HepG2 (cell line): Measurements from ENCODE around the gene PBX1. TPM values are rescaled to one million over a fixed set of nuclear protein-coding genes. Genes with fewer than 3 reads are reported as not detected.

Source experiments
- ATAC-seq: fragments of 200-7000 bp; cut with Tn5 transposase; 3 replicates; pipeline ENCODE4 v1.9.1; 2020; ENCODE audit warnings: mild to moderate bottlenecking, moderate library complexity
- BruUV-seq: library from RNA; stranded (reverse); fragments of 400-500 nt; replicated peaks from 2 replicates; lab custom pipeline; 2021; lab: Mats Ljungman, UMichigan
- CTCF ChIA-PET: fragments of 300-600 bp; formaldehyde crosslinking; extraction: SDS; loops from one replicate; lab custom pipeline; 2021; ENCODE audit warnings: low total read pairs, inconsistent platforms, low intra/inter-chr PET ratio; lab: Yijun Ruan, JAX
- POLR2A ChIA-PET: fragments of 350-600 bp; sonication (Branson Sonifier 250); formaldehyde crosslinking; loops from one replicate; lab custom pipeline; 2020; ENCODE audit warnings: antibody characterized with exemption, inconsistent platforms; lab: Yijun Ruan, JAX
- DNase-seq: peaks from one replicate; pipeline ENCODE4 v3.0.0-alpha.2; 2015; ENCODE audit warnings: low spot score
- FAIRE-seq: peaks from 3 replicates; lab custom pipeline; 2011; peaks lifted over from hg19 to GRCh38; lab: Jason Lieb, UNC
- H2AFZ ChIP-seq: one replicate; pipeline ENCODE4 v1.6.1; 2011; ENCODE audit warnings: low read length, inconsistent platforms
- H3K27ac ChIP-seq: fragments of 300-600 bp; 3 replicates; pipeline ENCODE4 v1.8.0; 2011; ENCODE audit warnings: mixed run types, mild to moderate bottlenecking, mixed read lengths, low read length, inconsistent platforms; ENCODE audit not compliant: insufficient read depth; ENCODE audit errors: extremely low read length
- H3K27me3 ChIP-seq, 2 experiments: fragments of 200-600 bp in 1 of 2; 2 replicates in 1 of 2; 3 replicates in 1 of 2; pipeline versions ENCODE4 v1.6.0 to v1.8.0; 2011; ENCODE audit warnings: low read length in 2 of 2, mild to moderate bottlenecking in 2 of 2, moderate library complexity in 2 of 2, inconsistent platforms in 1 of 2; ENCODE audit not compliant: insufficient read depth in 2 of 2, control insufficient read depth in 1 of 2
- H3K36me3 ChIP-seq, 2 experiments: fragments of 200-600 bp in 1 of 2; replicated peaks in 1 of 2; 2 replicates in 1 of 2; 3 replicates in 1 of 2; pipeline versions ENCODE4 v1.5.1 to v1.8.0; 2011; ENCODE audit warnings: low read length in 2 of 2, inconsistent platforms in 1 of 2; ENCODE audit not compliant: insufficient read depth in 2 of 2, control insufficient read depth in 1 of 2
- H3K4me1 ChIP-seq: 2 replicates; pipeline ENCODE4 v1.5.1; 2012; ENCODE audit warnings: low read length, inconsistent platforms; ENCODE audit not compliant: insufficient read depth
- H3K4me2 ChIP-seq: 2 replicates; pipeline ENCODE4 v1.6.0; 2011; ENCODE audit warnings: low read depth, low read length, inconsistent platforms
- H3K4me3 ChIP-seq, 3 experiments: fragments of 200-600 bp in 1 of 3; sonication (generic), shearing (Covaris generic) in 1 of 3; replicated peaks in 1 of 3; 2 replicates each; pipeline ENCODE4 v1.5.1; 2011 to 2016; ENCODE audit warnings: low read length in 3 of 3, inconsistent platforms in 2 of 3, low read depth in 2 of 3, mild to moderate bottlenecking in 2 of 3, control low read depth in 1 of 3, mixed read lengths in 1 of 3; ENCODE audit not compliant: insufficient read depth in 1 of 3
- H3K79me2 ChIP-seq: one replicate; pipeline ENCODE4 v1.6.1; 2011; ENCODE audit warnings: low read length, inconsistent platforms; ENCODE audit not compliant: insufficient read depth
- H3K9ac ChIP-seq: 2 replicates; pipeline ENCODE4 v1.6.0; 2011; ENCODE audit warnings: mild to moderate bottlenecking, low read depth, low read length, inconsistent platforms; ENCODE audit not compliant: insufficient read depth
- H3K9me3 ChIP-seq: 2 replicates; pipeline ENCODE4 v1.5.1; 2012; ENCODE audit warnings: mild to moderate bottlenecking, low read length
- H4K20me1 ChIP-seq: 2 replicates; pipeline ENCODE4 v1.6.0; 2011; ENCODE audit warnings: inconsistent platforms, mild to moderate bottlenecking, low read length, moderate library complexity; ENCODE audit not compliant: insufficient read depth
- ARID2 ChIP-seq: sonication (generic); formaldehyde crosslinking; IDR thresholded peaks from 2 replicates; pipeline ENCODE4 v1.8.1; 2022; ENCODE audit warnings: mild to moderate bottlenecking, missing genetic modification reagents, borderline replicate concordance
- ARNT ChIP-seq: fragments of 450-650 bp; IDR thresholded peaks from 2 replicates; pipeline ENCODE4 v1.6.1; 2017
- ATM ChIP-seq: fragments of 450-650 bp; IDR thresholded peaks from 2 replicates; pipeline ENCODE4 v1.7.1; 2017; ENCODE audit warnings: mild to moderate bottlenecking, borderline replicate concordance
- ESRRA ChIP-seq: sonication (generic); formaldehyde crosslinking; IDR thresholded peaks from 2 replicates; pipeline ENCODE4 v1.5.1; 2020; ENCODE audit warnings: mild to moderate bottlenecking, low read depth, missing genetic modification reagents
- FOXJ3 ChIP-seq: sonication (generic); formaldehyde crosslinking; IDR thresholded peaks from 2 replicates; pipeline ENCODE4 v1.4.0; 2020; ENCODE audit warnings: missing genetic modification reagents, mild to moderate bottlenecking, borderline replicate concordance
- GABPA ChIP-seq, 2 experiments: IDR thresholded peaks; 2 replicates each; pipeline ENCODE4 v1.6.1; 2011 to 2016; ENCODE audit warnings: low read depth in 2 of 2, low read length in 1 of 2, missing biosample characterization in 1 of 2, missing genetic modification characterization in 1 of 2
- LCORL ChIP-seq, 2 experiments: fragments of 450-650 bp in 1 of 2; sonication (generic) in 1 of 2; formaldehyde crosslinking in 1 of 2; IDR thresholded peaks; 2 replicates each; pipeline versions ENCODE4 v1.5.0 to v1.6.1; 2017 to 2020; ENCODE audit warnings: antibody characterized with exemption in 1 of 2, missing genetic modification reagents in 1 of 2
- NFATC3 ChIP-seq: sonication (generic); formaldehyde crosslinking; IDR thresholded peaks from 2 replicates; pipeline ENCODE4 v1.5.1; 2020; ENCODE audit warnings: mild to moderate bottlenecking, missing genetic modification reagents
- NFIB ChIP-seq: sonication (generic); formaldehyde crosslinking; IDR thresholded peaks from 2 replicates; pipeline ENCODE4 v1.9.0; 2021; ENCODE audit warnings: missing genetic modification reagents, mild to moderate bottlenecking, borderline replicate concordance
- ZNF547 ChIP-seq: sonication (generic); formaldehyde crosslinking; IDR thresholded peaks from 2 replicates; pipeline ENCODE4 v1.5.1; 2020; ENCODE audit warnings: mild to moderate bottlenecking, missing genetic modification reagents
- ZNF619 ChIP-seq: sonication (generic); formaldehyde crosslinking; IDR thresholded peaks from 2 replicates; pipeline ENCODE4 v1.4.0; 2020; ENCODE audit warnings: mild to moderate bottlenecking, missing genetic modification reagents
- ZNF724P ChIP-seq: sonication (generic); formaldehyde crosslinking; IDR thresholded peaks from 2 replicates; pipeline ENCODE4 v1.8.0; 2022; ENCODE audit warnings: missing genetic modification reagents, borderline replicate concordance
- WGBS: methylation state at CpG from one replicate; pipeline ENCODE4 v1.1.6; 2017; ENCODE audit warnings: low lambda C conversion rate; 5-methylcytosine and 5-hydroxymethylcytosine counted together
- in situ Hi-C: cut with HindIII; loops from 2 replicates; pipeline ENCODE4 v1.10.0; 2017; ENCODE audit warnings: low pct_unique_long_range_greater_than_20kb; ENCODE audit not compliant: extremely low pct_ligation_motif_present
- intact Hi-C: fragments of 100-400 bp; cut with micrococcal nuclease; formaldehyde crosslinking; loops from one replicate; pipeline ENCODE4 v1.10.0; 2022; ENCODE audit not compliant: unreplicated experiment
- polyA plus RNA-seq, 8 experiments: library from polyadenylated mRNA; depleted of rRNA in 3 of 8; stranded (reverse) in 7 of 8; unstranded in 1 of 8; fragments of >200 nt; fragmentation: Illumina TruSeq in 4 of 8; extraction: Trizol in 4 of 8; gene quantifications; 2 replicates each; pipeline versions ENCODE4 v1.2.1 to v1.2.3, GENCODE V29; 2011 to 2016; ENCODE audit warnings: low read depth in 4 of 8, missing spikeins in 1 of 8, mixed read lengths in 1 of 8; ENCODE audit not compliant: insufficient read depth in 1 of 8
- total RNA-seq, 5 experiments: library from RNA; depleted of rRNA; stranded (reverse); fragments of >200 nt; fragmentation: Illumina TruSeq; extraction: Trizol; gene quantifications; 2 replicates each; pipeline ENCODE4 v1.2.3, GENCODE V29; 2016; ENCODE audit warnings: low read depth in 1 of 5
- TF ChIP-seq, protein P1 (sequence below): sonication (generic); formaldehyde crosslinking; IDR thresholded peaks from 2 replicates; pipeline ENCODE4 v1.8.1; 2023; ENCODE audit warnings: mild to moderate bottlenecking, missing genetic modification reagents
- TF ChIP-seq, protein P2 (sequence below): sonication (generic); formaldehyde crosslinking; IDR thresholded peaks from 2 replicates; pipeline ENCODE4 v1.5.0; 2020; ENCODE audit warnings: mild to moderate bottlenecking, missing genetic modification reagents
- TF ChIP-seq, protein P3 (sequence below): IDR thresholded peaks from 2 replicates; pipeline ENCODE4 v1.6.1; 2016; ENCODE audit warnings: mild to moderate bottlenecking, missing biosample characterization, missing genetic modification reagents

The PBX1 gene
- total and polyA plus RNA-seq, 2 of the 13 experiments (the other 11 are each of a cell fraction or from before 2014, with no cell fraction given): 0.24 TPM; not detected in 1

DNA sequence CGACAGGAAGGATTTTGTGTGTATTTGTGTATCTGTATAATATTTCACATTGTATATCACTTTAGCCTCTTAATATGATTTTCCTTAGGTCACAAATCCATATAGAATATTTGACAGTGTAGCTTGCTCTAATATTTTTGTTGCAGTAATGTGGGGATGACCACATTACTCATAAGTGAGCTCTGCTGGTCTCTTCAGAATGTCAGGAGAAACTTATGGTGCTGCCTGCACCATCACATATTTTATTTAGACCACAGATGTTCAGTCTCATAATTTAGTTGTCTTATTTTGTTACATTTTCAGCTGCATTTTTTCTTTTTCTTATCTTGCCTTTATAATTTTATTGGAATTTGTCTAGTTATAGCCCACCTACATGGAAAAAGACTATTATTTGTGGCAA lies 205.3 kb downstream of the PBX1 start:
- no TSS peak for BruUV-seq
- no peaks in the 10 kb centered on the region for H3K36me3 ChIP-seq
- H3K4me1 ChIP-seq: no peaks in the 10 kb centered on the region
- no peaks in the 10 kb centered on the region for H3K9me3 ChIP-seq
- in situ Hi-C loops: no loop called here
- ChIA-PET POLR2A (no interaction called here), CTCF (no interaction called here)
- WGBS: 70% methylated on average over 1 of the region's 1 CpG
- FAIRE-seq: no peak
- DNase-seq: no peak
- no peak overlapping the region for H3K27ac ChIP-seq
- intact Hi-C loops: no loop called here
- no peak for ATAC-seq
- no peaks in the 10 kb centered on the region for H3K79me2 ChIP-seq
- no peaks in the 10 kb centered on the region for H3K27me3 ChIP-seq
- H3K9ac ChIP-seq: no peak overlapping the region
- TF ChIP-seq ZNF724P (CRISPR knock-in tag): no peak
- TF ChIP-seq FOXJ3 (CRISPR knock-in tag): no peak
- TF ChIP-seq ESRRA: no peak
- TF ChIP-seq ARID2 (CRISPR knock-in tag): no peak
- no peak for TF ChIP-seq ATM
- no peak overlapping the region for H2AFZ ChIP-seq
- no peak overlapping the region for H3K4me3 ChIP-seq
- no peak overlapping the region for H3K4me2 ChIP-seq
- H4K20me1 ChIP-seq: no peaks in the 10 kb centered on the region

DNA sequence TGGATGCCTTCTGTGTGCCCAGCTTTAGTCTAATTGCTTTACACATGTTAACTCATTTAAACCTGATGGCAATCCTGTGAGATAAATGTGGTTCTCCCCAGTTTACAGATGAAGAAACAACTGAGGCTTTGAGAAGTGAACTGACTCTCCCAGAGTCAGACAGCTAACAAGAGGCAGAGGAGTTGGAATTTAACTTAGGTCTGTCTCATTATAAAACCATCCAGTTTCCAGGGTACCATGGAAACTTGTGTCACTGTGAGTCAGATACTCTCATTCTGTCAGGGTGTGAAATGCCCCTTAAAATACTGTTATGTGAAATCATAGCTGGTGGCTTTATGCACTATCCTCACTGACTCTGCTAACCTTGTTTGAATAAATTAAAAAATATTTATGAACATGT lies 206.6 kb downstream of the PBX1 start:
- in situ Hi-C loops (no loop called here), intact Hi-C loops (no loop called here)
- no peak for DNase-seq
- H3K4me1 ChIP-seq: no peaks in the 10 kb centered on the region; the same call in 1 of the 2 replicates
- H3K79me2 ChIP-seq: no peaks in the 10 kb centered on the region
- no peak overlapping the region for H3K4me2 ChIP-seq
- no peak overlapping the region for H3K9ac ChIP-seq
- FAIRE-seq: no peak
- H2AFZ ChIP-seq: no peak overlapping the region
- no peak overlapping the region for H3K4me3 ChIP-seq
- ChIA-PET POLR2A (no interaction called here), CTCF (no interaction called here)
- H3K27ac ChIP-seq: no peak overlapping the region
- no TSS peak for BruUV-seq
- no peaks in the 10 kb centered on the region for H3K9me3 ChIP-seq
- H3K36me3 ChIP-seq: no peaks in the 10 kb centered on the region
- no peaks in the 10 kb centered on the region for H4K20me1 ChIP-seq
- no peak for ATAC-seq
- no peaks in the 10 kb centered on the region for H3K27me3 ChIP-seq
- TF ChIP-seq GABPA (IDR thresholded peaks at IDR 0.05; ENCODE audit: low read depth, low read length) (no peak), GABPA (CRISPR knock-in tag; IDR thresholded peaks at IDR 0.05; ENCODE audit: low read depth) (no peak), ARNT (no peak), ZNF547 (CRISPR knock-in tag) (no peak), NFIB (CRISPR knock-in tag) (no peak), ZNF619 (CRISPR knock-in tag) (no peak), NFATC3 (CRISPR knock-in tag) (no peak), LCORL (IDR thresholded peaks at IDR 0.05) (no peak), LCORL (CRISPR knock-in tag; IDR thresholded peaks at IDR 0.05) (no peak)
- TF ChIP-seq, protein P1, sequence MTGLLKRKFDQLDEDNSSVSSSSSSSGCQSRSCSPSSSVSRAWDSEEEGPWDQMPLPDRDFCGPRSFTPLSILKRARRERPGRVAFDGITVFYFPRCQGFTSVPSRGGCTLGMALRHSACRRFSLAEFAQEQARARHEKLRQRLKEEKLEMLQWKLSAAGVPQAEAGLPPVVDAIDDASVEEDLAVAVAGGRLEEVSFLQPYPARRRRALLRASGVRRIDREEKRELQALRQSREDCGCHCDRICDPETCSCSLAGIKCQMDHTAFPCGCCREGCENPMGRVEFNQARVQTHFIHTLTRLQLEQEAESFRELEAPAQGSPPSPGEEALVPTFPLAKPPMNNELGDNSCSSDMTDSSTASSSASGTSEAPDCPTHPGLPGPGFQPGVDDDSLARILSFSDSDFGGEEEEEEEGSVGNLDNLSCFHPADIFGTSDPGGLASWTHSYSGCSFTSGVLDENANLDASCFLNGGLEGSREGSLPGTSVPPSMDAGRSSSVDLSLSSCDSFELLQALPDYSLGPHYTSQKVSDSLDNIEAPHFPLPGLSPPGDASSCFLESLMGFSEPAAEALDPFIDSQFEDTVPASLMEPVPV (CRISPR knock-in tag): no peak
- TF ChIP-seq, protein P2, sequence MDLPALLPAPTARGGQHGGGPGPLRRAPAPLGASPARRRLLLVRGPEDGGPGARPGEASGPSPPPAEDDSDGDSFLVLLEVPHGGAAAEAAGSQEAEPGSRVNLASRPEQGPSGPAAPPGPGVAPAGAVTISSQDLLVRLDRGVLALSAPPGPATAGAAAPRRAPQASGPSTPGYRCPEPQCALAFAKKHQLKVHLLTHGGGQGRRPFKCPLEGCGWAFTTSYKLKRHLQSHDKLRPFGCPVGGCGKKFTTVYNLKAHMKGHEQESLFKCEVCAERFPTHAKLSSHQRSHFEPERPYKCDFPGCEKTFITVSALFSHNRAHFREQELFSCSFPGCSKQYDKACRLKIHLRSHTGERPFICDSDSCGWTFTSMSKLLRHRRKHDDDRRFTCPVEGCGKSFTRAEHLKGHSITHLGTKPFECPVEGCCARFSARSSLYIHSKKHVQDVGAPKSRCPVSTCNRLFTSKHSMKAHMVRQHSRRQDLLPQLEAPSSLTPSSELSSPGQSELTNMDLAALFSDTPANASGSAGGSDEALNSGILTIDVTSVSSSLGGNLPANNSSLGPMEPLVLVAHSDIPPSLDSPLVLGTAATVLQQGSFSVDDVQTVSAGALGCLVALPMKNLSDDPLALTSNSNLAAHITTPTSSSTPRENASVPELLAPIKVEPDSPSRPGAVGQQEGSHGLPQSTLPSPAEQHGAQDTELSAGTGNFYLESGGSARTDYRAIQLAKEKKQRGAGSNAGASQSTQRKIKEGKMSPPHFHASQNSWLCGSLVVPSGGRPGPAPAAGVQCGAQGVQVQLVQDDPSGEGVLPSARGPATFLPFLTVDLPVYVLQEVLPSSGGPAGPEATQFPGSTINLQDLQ: no peak
- TF ChIP-seq, protein P3, sequence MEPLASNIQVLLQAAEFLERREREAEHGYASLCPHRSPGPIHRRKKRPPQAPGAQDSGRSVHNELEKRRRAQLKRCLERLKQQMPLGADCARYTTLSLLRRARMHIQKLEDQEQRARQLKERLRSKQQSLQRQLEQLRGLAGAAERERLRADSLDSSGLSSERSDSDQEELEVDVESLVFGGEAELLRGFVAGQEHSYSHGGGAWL (CRISPR knock-in tag): no peak
